ENCODE data around the gene ROR1.

- TF ChIP-seq, protein P1, sequence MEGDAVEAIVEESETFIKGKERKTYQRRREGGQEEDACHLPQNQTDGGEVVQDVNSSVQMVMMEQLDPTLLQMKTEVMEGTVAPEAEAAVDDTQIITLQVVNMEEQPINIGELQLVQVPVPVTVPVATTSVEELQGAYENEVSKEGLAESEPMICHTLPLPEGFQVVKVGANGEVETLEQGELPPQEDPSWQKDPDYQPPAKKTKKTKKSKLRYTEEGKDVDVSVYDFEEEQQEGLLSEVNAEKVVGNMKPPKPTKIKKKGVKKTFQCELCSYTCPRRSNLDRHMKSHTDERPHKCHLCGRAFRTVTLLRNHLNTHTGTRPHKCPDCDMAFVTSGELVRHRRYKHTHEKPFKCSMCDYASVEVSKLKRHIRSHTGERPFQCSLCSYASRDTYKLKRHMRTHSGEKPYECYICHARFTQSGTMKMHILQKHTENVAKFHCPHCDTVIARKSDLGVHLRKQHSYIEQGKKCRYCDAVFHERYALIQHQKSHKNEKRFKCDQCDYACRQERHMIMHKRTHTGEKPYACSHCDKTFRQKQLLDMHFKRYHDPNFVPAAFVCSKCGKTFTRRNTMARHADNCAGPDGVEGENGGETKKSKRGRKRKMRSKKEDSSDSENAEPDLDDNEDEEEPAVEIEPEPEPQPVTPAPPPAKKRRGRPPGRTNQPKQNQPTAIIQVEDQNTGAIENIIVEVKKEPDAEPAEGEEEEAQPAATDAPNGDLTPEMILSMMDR (IDR thresholded peaks at IDR 0.05) = no peak
- no peak for TF ChIP-seq POLR2A (IDR thresholded peaks at IDR 0.05)
These were observed 291.8 kb downstream of the ROR1 start for GRCh38 chr1:64065571-64065970.

All from suprapubic skin (tissue), 3 donors.